Naive thymus-derived CD4-positive, alpha-beta T cell (primary cell): ENCODE results near the gene WSB1. TPM values are rescaled to one million over a fixed set of nuclear protein-coding genes. Genes with fewer than 3 reads are reported as not detected.
A peak's percentile ranks its signal among the peaks of the same experiment; 100 is the strongest.
"Not testable (repeated sequence)": the region's sequence is repeated elsewhere in the genome, so short reads cannot be mapped to it uniquely, and the experiment has no call there.

Experiments
- ATAC-seq: fragments of 150-1000 bp; cut with Tn5 transposase; 2 replicates; pipeline ENCODE4 v1.10.0; 2021; ENCODE audit warnings: mild to moderate bottlenecking, moderate library complexity
- CTCF ChIA-PET: fragments of 350-600 bp; sonication (Branson Sonifier 250); formaldehyde crosslinking; loops from one replicate; lab custom pipeline; 2021; ENCODE audit warnings: antibody characterized with exemption; lab: Charles Lee
- POLR2A ChIA-PET: fragments of 350-600 bp; sonication (Branson Sonifier 250); formaldehyde crosslinking; loops from one replicate; lab custom pipeline; 2021; ENCODE audit warnings: antibody characterized with exemption, inconsistent platforms; lab: Charles Lee
- DNase-seq, 9 donors: peaks; one replicate each; pipeline versions ENCODE4 v3.0.0 to v3.0.0-alpha.2; 2020 to 2022; ENCODE audit warnings: mixed read lengths in 1 of 9
- H3K27ac ChIP-seq: one replicate; pipeline ENCODE4 v1.7.0; 2013; ENCODE audit warnings: mild to moderate bottlenecking, low read depth, low read length, moderate library complexity
- H3K27me3 ChIP-seq, 2 donors: one replicate each; pipeline ENCODE4 v1.7.0; 2013; ENCODE audit warnings: low read length in 2 of 2, mild to moderate bottlenecking in 2 of 2, moderate library complexity in 2 of 2; ENCODE audit not compliant: control insufficient read depth in 2 of 2, insufficient read depth in 2 of 2
- H3K36me3 ChIP-seq, 3 experiments: 1 replicate in 2 of 3; 2 replicates in 1 of 3; pipeline ENCODE4 v1.7.0; 2013; ENCODE audit warnings: low read length in 3 of 3, mild to moderate bottlenecking in 3 of 3, moderate library complexity in 1 of 3; ENCODE audit not compliant: insufficient read depth in 3 of 3, control insufficient read depth in 2 of 3
- H3K4me1 ChIP-seq, 2 donors: one replicate each; pipeline ENCODE4 v1.7.0; 2013; ENCODE audit warnings: low read length in 2 of 2, mild to moderate bottlenecking in 2 of 2, moderate library complexity in 1 of 2; ENCODE audit not compliant: control insufficient read depth in 2 of 2, insufficient read depth in 2 of 2
- H3K4me3 ChIP-seq: 2 replicates; pipeline ENCODE4 v1.7.0; 2013; ENCODE audit warnings: mild to moderate bottlenecking, low read length
- H3K9me3 ChIP-seq, 3 experiments: 1 replicate in 2 of 3; 2 replicates in 1 of 3; pipeline ENCODE4 v1.7.0; 2013; ENCODE audit warnings: low read length in 3 of 3; ENCODE audit not compliant: control insufficient read depth in 2 of 3
- H3K27ac Mint-ChIP-seq, 9 donors: one replicate each; pipeline ENCODE4 v1.8.0; 2020 to 2022; ENCODE audit warnings: mixed read lengths in 9 of 9, mild to moderate bottlenecking in 8 of 9, moderate library complexity in 5 of 9, inconsistent platforms in 2 of 9
- H3K27me3 Mint-ChIP-seq, 5 donors: one replicate each; pipeline ENCODE4 v1.8.0; 2021 to 2022; ENCODE audit warnings: mixed read lengths in 5 of 5, mild to moderate bottlenecking in 1 of 5
- H3K36me3 Mint-ChIP-seq, 5 donors: one replicate each; pipeline ENCODE4 v1.8.0; 2020 to 2022; ENCODE audit warnings: mixed read lengths in 5 of 5, mild to moderate bottlenecking in 3 of 5, inconsistent platforms in 1 of 5
- H3K4me1 Mint-ChIP-seq, 7 donors: one replicate each; pipeline ENCODE4 v1.8.0; 2020 to 2022; ENCODE audit warnings: mixed read lengths in 7 of 7, mild to moderate bottlenecking in 3 of 7, inconsistent platforms in 1 of 7
- H3K4me3 Mint-ChIP-seq, 10 donors: one replicate each; pipeline ENCODE4 v1.8.0; 2020 to 2022; ENCODE audit warnings: mild to moderate bottlenecking in 10 of 10, mixed read lengths in 10 of 10, moderate library complexity in 6 of 10, inconsistent platforms in 2 of 10
- H3K9me3 Mint-ChIP-seq, 11 donors: one replicate each; pipeline ENCODE4 v1.8.0; 2020 to 2022; ENCODE audit warnings: mixed read lengths in 11 of 11, mild to moderate bottlenecking in 4 of 11, inconsistent platforms in 1 of 11, moderate library complexity in 1 of 11
- intact Hi-C, 2 donors: fragments of 100-400 bp; cut with micrococcal nuclease; formaldehyde crosslinking; loops; one replicate each; pipeline ENCODE4 v1.15.1; 2023
- polyA plus RNA-seq, 2 donors: library from polyadenylated mRNA; unstranded; fragments of 300-500 nt; fragmentation: Illumina TruSeq; gene quantifications; one replicate each; pipeline ENCODE4 v1.2.3, GENCODE V29; 2021
- total RNA-seq, 6 experiments: library from RNA in 5 of 6; stranded (reverse) in 5 of 6; gene quantifications; 1 replicate in 5 of 6; 2 replicates in 1 of 6; pipeline ENCODE4 v1.2.3 and lab custom pipeline; 2021 to 2026

The WSB1 gene
- total and polyA plus RNA-seq, 7 experiments from 2014 or later: 110 to 204 (median 140) TPM

DNA sequence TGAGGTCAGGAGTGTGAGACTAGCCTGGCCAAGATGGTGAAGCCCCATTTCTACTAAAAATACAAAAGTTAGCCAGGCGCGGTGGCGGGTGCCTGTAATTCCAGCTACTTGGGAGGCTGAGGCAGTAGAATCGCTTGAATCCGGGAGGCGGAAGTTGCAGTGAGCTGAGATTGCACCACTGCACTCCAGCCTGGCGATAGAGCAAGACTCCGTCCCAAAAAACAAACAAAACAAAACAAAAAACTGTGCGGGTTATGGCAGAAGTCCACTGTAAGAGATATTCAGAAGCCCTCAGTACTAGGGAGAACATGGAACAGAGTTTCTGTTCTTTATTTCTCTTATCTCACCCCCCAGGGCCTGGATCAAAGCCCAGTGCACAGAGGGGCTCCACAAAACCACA lies 34.8 kb downstream of the WSB1 start:
- H3K9me3 Mint-ChIP-seq, H3K27me3 Mint-ChIP-seq, POLR2A ChIA-PET, DNase-seq, H3K36me3 ChIP-seq, H3K4me1 ChIP-seq, ATAC-seq, H3K27ac ChIP-seq, H3K9me3 ChIP-seq, H3K36me3 Mint-ChIP-seq, intact Hi-C loops, H3K4me3 ChIP-seq, H3K4me3 Mint-ChIP-seq, H3K27me3 ChIP-seq: not testable (repeated sequence)
- CTCF ChIA-PET: interaction anchor here (2.2 kb wide), 1 partner anchor 92 kb away, joined by 6 read pairs; no protein-coding TSS in a partner anchor
- H3K4me1 Mint-ChIP-seq: peaks cover 1 to 20% (median 14%) of the 10 kb centered on the region in 7 donors
- H3K27ac Mint-ChIP-seq: peak overlapping the region in 2 of 9 donors; percentile 14 to 58

DNA sequence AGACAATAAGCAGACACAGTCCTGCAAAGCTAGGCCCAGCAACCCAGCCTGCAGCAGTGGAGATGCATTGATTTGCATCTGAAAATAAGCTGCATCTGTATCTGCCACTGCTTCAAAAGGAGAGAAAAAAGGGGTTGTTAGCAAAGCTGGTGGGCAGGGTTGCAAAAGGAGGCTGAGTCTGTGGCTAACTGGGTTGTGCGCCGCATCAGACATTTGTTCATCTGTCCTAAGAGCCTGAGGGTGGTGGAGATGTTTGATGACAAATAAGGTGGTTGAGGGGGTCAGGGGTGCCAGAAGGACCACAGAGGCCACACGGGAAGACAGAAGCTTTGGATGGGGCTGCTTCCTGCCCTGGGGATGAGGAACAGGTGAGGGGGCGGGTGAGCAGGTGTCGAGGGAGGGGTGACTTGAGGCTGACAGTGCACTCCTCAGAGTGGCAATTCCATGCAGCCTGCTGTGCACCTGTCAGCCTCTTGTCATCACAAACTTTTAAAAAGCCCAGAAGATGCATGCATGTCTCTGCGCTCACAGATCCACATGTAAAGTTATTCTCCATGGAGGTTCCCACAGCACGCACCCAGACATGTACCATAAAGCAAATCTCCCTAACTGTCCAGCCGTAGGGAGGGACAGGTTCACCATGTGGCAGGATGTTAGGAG lies 35.4 kb downstream of the WSB1 start:
- intact Hi-C loops: no loop called here
- Histone ChIP-seq H3K36me3 (no peaks in the 10 kb centered on the region), H3K4me1 (peaks cover 6 to 10% of the 10 kb centered on the region in 2 donors), H3K4me3 (no peak overlapping the region), H3K27ac (no peak overlapping the region), H3K27me3 (no peaks in the 10 kb centered on the region), H3K9me3 (no peaks in the 10 kb centered on the region)
- POLR2A ChIA-PET: no interaction called here
- DNase-seq (no peak), ATAC-seq (no peak)
- peaks cover 6 to 25% (median 18%) of the 10 kb centered on the region in 7 donors for H3K4me1 Mint-ChIP-seq
- H3K27ac Mint-ChIP-seq: peak overlapping the region in 2 of 9 donors; percentile 41 to 58
- peaks cover 0 to 3% (median 0%) of the 10 kb centered on the region in 5 donors for H3K27me3 Mint-ChIP-seq
- H3K9me3 Mint-ChIP-seq: no peaks in the 10 kb centered on the region
- H3K36me3 Mint-ChIP-seq: no peaks in the 10 kb centered on the region
- CTCF ChIA-PET: interaction anchor here (0.6 to 2.2 kb wide), 2 partner anchors 92 to 534 kb away, joined by 3 to 6 read pairs; no protein-coding TSS in a partner anchor
- no peak overlapping the region for H3K4me3 Mint-ChIP-seq

DNA sequence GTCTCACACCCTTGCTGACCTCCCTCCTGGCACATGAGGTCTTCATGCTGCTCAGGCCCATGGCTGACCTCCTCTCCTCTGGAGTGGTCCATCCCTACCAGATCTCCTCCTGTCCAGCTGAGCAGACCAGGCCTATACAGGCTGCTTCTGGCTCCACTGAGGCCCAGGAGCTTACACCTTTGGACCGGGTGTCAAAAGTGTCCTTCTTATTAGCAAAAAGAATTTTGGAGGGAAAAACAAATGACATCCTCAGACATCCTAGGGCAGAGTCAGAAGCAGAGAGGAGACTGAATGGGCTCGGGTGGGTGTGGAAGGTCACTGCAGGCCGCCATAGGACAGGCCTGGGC lies 38.1 kb downstream of the WSB1 start:
- Histone ChIP-seq H3K36me3 (no peaks in the 10 kb centered on the region), H3K27ac (no peak overlapping the region), H3K9me3 (no peaks in the 10 kb centered on the region), H3K4me3 (no peak overlapping the region), H3K27me3 (no peaks in the 10 kb centered on the region), H3K4me1 (peaks cover 6 to 10% of the 10 kb centered on the region in 2 donors)
- Mint-ChIP-seq H3K9me3 (no peaks in the 10 kb centered on the region), H3K4me3 (peak overlapping the region; percentile 18 to 89 (median 82)), H3K27me3 (peaks cover 0 to 3% (median 0%) of the 10 kb centered on the region in 5 donors), H3K36me3 (no peaks in the 10 kb centered on the region), H3K4me1 (peaks cover 6 to 25% (median 18%) of the 10 kb centered on the region in 7 donors), H3K27ac (peak overlapping the region in 4 of 9 donors; percentile 38 to 75 (median 71))
- CTCF ChIA-PET: no interaction called here
- intact Hi-C loops: loop anchor here (1.0 to 5.0 kb wide), 8 partner anchors 17 to 320 kb away; partner anchors contain the start of gene WSB1 (in 2 of the 2)
- no peak for ATAC-seq
- peak in 1 of 9 donors; percentile 11 for DNase-seq
- POLR2A ChIA-PET: interaction anchor here (0.6 to 1.7 kb wide), 3 partner anchors 37 to 85 kb away, joined by 3 to 9 read pairs (median 5); partner anchors contain the start of gene WSB1

DNA sequence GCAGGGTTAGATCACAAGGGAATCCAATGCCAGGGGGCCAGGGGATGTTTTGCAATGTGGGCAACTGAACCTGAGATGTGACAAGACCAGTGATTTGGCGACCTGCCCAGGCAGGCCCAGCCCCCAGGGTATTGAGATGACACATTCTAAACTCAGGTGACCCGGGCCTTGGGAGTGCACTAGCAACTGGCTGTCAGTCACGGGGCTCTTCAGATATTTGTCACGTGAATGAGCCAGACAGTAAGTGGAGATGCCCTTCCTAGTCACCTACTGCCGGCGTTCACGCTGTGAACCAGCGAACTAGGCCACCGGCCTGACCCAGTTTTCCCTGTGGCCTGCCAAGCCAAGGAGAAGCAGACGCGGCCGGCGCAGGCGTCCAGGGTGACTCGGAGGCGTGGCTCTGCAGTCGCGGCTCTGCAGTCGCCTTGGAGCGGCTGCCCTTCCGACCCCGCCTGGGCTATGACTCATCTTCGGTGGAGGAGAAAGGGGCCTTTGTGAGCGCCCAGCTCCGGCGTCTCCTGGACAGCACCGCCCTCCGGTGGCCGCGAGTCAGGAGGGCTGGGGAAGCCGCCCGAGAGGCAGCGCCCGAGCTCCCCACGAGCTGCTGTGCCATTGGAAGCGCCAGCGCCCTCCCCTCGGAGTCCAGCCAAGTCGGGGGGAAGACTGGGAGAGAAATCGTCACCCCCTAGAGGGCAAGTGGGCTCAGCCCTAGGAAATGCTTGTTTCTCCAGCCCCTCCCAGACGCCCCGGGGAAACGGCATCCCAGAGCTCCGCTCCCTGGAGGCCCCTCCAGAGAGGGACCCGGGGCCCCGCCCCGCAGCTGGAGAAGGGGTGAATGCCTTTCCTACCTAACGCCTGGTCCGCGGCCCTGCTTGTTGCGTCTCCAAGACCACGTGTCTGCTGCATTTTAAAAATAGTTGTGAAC lies 38.8 kb downstream of the WSB1 start:
- ChIA-PET POLR2A (interaction anchor here (0.8 to 1.7 kb wide), 3 partner anchors 38 to 40 kb away, joined by 5 to 9 read pairs (median 6); partner anchors contain the start of gene WSB1), CTCF (interaction anchor here (0.5 to 1.5 kb wide), 11 partner anchors 12 to 267 kb away, joined by 3 to 33 read pairs (median 4); no protein-coding TSS in a partner anchor)
- H3K27me3 Mint-ChIP-seq: peaks cover 0 to 3% (median 0%) of the 10 kb centered on the region in 5 donors
- no peaks in the 10 kb centered on the region for H3K9me3 ChIP-seq
- H3K4me1 Mint-ChIP-seq: peaks cover 6 to 25% (median 18%) of the 10 kb centered on the region in 7 donors
- DNase-seq (peak; percentile 49 to 90 (median 71)), ATAC-seq (peak; percentile 94)
- no peaks in the 10 kb centered on the region for H3K9me3 Mint-ChIP-seq
- H3K4me1 ChIP-seq: peaks cover 6 to 10% of the 10 kb centered on the region in 2 donors
- H3K27me3 ChIP-seq: no peaks in the 10 kb centered on the region
- H3K27ac ChIP-seq: peak overlapping the region; percentile 23
- intact Hi-C loops: loop anchor here (1.0 to 5.0 kb wide), 9 partner anchors 17 to 320 kb away; partner anchors contain the start of genes WSB1 (in 2 of the 2) and KSR1 (in 1 of the 2)
- no peaks in the 10 kb centered on the region for H3K36me3 Mint-ChIP-seq
- peak overlapping the region in 8 of 9 donors; percentile 43 to 92 (median 80) for H3K27ac Mint-ChIP-seq
- H3K4me3 Mint-ChIP-seq: peak overlapping the region; percentile 75 to 90 (median 86)
- H3K4me3 ChIP-seq: peak overlapping the region; percentile 72
- H3K36me3 ChIP-seq: no peaks in the 10 kb centered on the region

DNA sequence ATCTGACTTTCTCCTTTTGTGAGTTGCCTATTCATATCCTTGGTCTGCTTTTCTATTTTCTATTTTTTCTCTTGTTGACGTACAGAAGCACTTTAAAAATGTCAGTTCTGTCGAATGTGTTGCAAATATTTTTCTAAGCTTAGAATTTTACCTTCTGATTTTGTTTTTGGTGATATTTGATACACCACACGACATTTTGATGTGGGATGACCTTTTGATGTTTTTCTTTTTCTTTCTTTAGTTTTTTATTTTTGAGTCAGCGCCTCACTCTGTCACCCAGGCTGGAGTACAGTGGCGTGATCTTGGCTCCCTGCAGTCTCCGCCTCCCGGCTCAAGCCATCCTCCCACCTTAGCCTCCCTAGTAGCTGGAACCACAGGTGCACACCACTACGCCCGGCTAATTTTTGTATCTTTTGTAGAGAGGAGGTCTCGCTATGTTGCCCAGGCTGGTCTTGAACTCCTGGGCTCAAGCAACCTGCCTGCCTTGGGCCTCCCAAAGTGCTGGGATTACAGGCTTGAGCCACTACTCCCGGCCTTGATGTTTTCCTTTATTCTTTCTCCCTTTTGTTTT lies 39.6 kb downstream of the WSB1 start:
- no peaks in the 10 kb centered on the region for H3K36me3 ChIP-seq
- H3K4me1 Mint-ChIP-seq: peaks cover 6 to 25% (median 17%) of the 10 kb centered on the region in 7 donors
- ATAC-seq (no peak), DNase-seq (peak in 1 of 9 donors; percentile 17)
- H3K27ac ChIP-seq: no peak overlapping the region
- no peaks in the 10 kb centered on the region for H3K9me3 Mint-ChIP-seq
- peak overlapping the region; percentile 75 to 90 (median 86) for H3K4me3 Mint-ChIP-seq
- H3K27me3 Mint-ChIP-seq: no peaks in the 10 kb centered on the region
- H3K4me3 ChIP-seq: peak overlapping the region; percentile 72
- H3K27me3 ChIP-seq: no peaks in the 10 kb centered on the region
- intact Hi-C loops: loop anchor here in 1 of 2 donors (1.0 to 5.0 kb wide), 2 partner anchors 123 to 319 kb away; partner anchors contain the start of gene KSR1
- H3K36me3 Mint-ChIP-seq: no peaks in the 10 kb centered on the region
- POLR2A ChIA-PET: interaction anchor here (0.8 to 1.7 kb wide), 3 partner anchors 38 to 41 kb away, joined by 5 to 9 read pairs (median 6); partner anchors contain the start of gene WSB1
- H3K9me3 ChIP-seq: no peaks in the 10 kb centered on the region
- CTCF ChIA-PET: interaction anchor here (0.5 to 1.5 kb wide), 10 partner anchors 11 to 267 kb away, joined by 3 to 33 read pairs (median 4); no protein-coding TSS in a partner anchor
- peaks cover 6 to 10% of the 10 kb centered on the region in 2 donors for H3K4me1 ChIP-seq
- peak overlapping the region in 8 of 9 donors; percentile 43 to 92 (median 78) for H3K27ac Mint-ChIP-seq

DNA sequence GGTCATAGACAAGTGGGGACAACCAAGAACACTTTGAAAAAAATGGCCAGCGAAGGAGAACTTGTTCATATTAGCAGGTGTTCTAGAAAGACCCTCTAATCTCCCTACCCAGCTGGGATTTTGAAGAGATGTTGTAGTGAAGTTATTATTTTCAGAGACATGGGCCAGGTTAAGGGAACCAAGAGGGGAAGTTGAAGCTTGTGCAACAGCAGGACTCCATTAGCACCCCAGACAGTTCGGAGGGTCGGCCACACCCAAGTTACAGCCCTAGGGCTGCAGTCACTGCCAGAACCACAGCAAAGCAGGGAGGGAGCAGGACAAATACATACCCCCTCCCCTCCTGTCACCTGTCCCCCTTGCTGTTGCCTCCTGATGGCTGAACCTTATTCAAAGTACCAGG lies 42.3 kb downstream of the WSB1 start:
- Histone ChIP-seq H3K27me3 (no peaks in the 10 kb centered on the region), H3K4me1 (peaks cover 6 to 10% of the 10 kb centered on the region in 2 donors), H3K36me3 (no peaks in the 10 kb centered on the region), H3K4me3 (no peak overlapping the region), H3K9me3 (no peaks in the 10 kb centered on the region), H3K27ac (no peak overlapping the region)
- ChIA-PET CTCF (interaction anchor here (0.6 kb wide), 1 partner anchor 29 kb away, joined by 3 read pairs; no protein-coding TSS in a partner anchor), POLR2A (no interaction called here)
- Mint-ChIP-seq H3K4me3 (no peak overlapping the region), H3K27ac (no peak overlapping the region), H3K36me3 (no peaks in the 10 kb centered on the region), H3K4me1 (peaks cover 6 to 42% (median 18%) of the 10 kb centered on the region in 7 donors), H3K9me3 (no peaks in the 10 kb centered on the region), H3K27me3 (no peaks in the 10 kb centered on the region)
- intact Hi-C loops: no loop called here
- ATAC-seq: no peak
- no peak for DNase-seq
